ENCODE data around the gene ALDH3A2.
A peak's percentile ranks its signal among the peaks of the same experiment; 100 is the strongest.

Gene ALDH3A2

DNA sequence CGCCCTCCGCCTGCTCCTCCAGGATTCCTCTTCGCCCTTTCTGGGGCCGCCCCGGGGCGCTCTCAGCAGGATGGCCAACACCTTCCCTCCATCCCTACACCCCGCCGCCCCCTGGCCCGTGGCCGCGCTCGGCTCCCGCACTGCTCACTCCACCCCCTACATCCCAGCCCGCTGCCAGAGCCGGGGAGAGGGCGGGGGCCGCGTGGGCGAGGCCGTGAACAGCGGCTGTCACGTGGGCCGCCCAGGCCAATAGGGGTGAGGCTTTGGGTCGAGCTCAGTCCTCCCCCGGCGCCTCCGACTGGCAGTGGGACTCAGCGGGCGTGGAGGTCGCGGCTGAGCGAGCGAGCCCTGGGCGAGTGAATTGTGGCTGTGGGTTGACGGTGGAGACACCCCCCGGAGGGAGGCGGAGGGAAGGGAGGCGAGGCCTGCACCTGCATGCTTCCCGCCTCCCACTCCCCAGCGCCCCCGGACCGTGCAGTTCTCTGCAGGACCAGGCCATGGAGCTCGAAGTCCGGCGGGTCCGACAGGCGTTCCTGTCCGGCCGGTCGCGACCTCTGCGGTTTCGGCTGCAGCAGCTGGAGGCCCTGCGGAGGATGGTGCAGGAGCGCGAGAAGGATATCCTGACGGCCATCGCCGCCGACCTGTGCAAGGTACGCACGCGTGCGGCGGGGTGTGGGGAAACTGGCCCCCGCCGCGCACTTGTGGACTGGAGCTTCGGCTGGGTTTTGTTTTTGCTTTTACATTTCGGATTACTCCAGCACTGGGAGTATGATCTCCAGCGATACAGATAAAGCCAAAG, at the start of gene ALDH3A2:
ALDH3A2 (plus strand) TSS at position 277 of the 799 bp plus-strand sequence; CDS start at position 498, 221 bp downstream.
- Histone ChIP-seq H3K4me1 (ENCODE audit: control insufficient read depth, insufficient read depth, low read length) (peaks cover 33% of the 10 kb centered on the region), H3K4me3 (ENCODE audit: low read depth, low read length) (peak within 1 kb of the TSS; percentile 79), H3K9me3 (ENCODE audit: control insufficient read depth, insufficient read depth, low read depth, low read length) (peaks cover 13% of the 10 kb centered on the region; the same call in 1 of the 2 replicates), H3K9ac (ENCODE audit: low read length) (peak within 1 kb of the TSS; percentile 91), H3K27ac (ENCODE audit: low read depth, low read length) (peak within 1 kb of the TSS; percentile 78; the same call in 1 of the 2 replicates), H3K27me3 (ENCODE audit: control insufficient read depth, insufficient read depth, low read length) (no peaks in the 10 kb centered on the region), H3K36me3 (ENCODE audit: control insufficient read depth, insufficient read depth, low read length) (peaks cover 31% of the 10 kb centered on the region)

DNA sequence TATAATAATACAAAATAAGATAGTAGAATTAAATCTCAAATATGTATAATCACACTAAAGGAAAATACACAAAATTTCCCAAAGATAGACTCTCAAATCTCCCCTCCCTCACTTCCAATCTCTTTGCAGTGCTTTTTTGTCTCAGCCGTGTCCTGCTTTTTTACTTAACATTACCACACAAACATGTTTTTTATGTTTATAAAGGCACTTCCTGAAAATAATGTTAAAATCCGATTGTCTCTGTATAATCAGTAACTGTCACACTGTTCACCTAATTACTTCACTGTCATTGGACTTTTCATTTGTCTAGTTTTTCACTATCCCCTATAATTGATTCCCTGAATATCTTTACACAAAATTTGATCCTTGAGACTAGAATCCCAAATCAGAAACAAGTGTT, 38.2 kb upstream of the ALDH3A2 start:
- no peaks in the 10 kb centered on the region for H3K4me1 ChIP-seq (ENCODE audit: control insufficient read depth, insufficient read depth, low read length)
- H3K27ac ChIP-seq (ENCODE audit: low read depth, low read length) = no peak overlapping the region
- H3K9me3 ChIP-seq (ENCODE audit: control insufficient read depth, insufficient read depth, low read depth, low read length) = no peaks in the 10 kb centered on the region
- H3K36me3 ChIP-seq (ENCODE audit: control insufficient read depth, insufficient read depth, low read length) = no peaks in the 10 kb centered on the region
- H3K4me3 ChIP-seq (ENCODE audit: low read depth, low read length) = no peak overlapping the region
- no peak overlapping the region for H3K9ac ChIP-seq (ENCODE audit: low read length)
- H3K27me3 ChIP-seq (ENCODE audit: control insufficient read depth, insufficient read depth, low read length) = no peaks in the 10 kb centered on the region

DNA sequence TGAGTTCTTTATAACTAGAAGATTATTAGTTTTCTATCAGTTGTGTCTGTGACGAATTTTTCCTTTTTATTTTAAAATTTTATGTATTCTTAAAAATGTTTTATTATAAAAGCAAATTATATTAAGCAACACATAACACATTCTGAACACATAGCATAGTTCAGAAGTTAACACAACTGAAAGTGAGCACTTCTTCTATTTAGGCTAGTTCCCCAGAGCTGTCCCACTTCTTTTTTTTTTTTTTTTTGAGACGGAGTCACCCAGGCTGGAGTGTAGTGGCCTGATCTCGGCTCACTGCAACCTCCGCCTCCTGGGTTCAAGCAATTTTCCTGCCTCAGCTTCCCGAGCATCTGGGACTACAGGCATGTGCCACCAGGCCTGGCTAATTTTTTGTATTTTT, 37.7 kb upstream of the ALDH3A2 start:
- Histone ChIP-seq H3K27me3 (ENCODE audit: control insufficient read depth, insufficient read depth, low read length) (no peaks in the 10 kb centered on the region), H3K36me3 (ENCODE audit: control insufficient read depth, insufficient read depth, low read length) (no peaks in the 10 kb centered on the region), H3K9me3 (ENCODE audit: control insufficient read depth, insufficient read depth, low read depth, low read length) (no peaks in the 10 kb centered on the region), H3K4me3 (ENCODE audit: low read depth, low read length) (no peak overlapping the region), H3K9ac (ENCODE audit: low read length) (no peak overlapping the region), H3K4me1 (ENCODE audit: control insufficient read depth, insufficient read depth, low read length) (no peaks in the 10 kb centered on the region), H3K27ac (ENCODE audit: low read depth, low read length) (no peak overlapping the region)

DNA sequence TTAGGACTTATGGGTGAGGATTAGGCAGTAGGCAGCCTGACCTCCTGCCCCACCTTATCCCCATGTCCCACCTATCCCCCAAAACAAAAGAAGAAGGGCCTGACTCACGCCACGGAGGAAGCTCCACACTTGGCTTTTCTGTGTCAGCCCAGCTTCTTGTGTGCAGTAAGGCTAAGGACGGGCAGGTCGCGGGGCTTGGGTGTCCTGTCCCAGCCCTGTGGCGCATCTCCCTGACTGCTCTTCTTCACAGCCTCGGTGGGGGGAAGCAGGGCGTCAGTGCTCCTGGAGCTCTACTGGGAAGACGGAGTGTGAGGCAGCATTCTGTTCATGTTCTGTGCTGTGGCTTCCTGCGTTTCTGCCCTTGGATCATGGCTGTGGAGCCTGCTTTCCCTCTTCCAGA, 34.6 kb upstream of the ALDH3A2 start:
- no peak overlapping the region for H3K4me3 ChIP-seq (ENCODE audit: low read depth, low read length)
- H3K9ac ChIP-seq (ENCODE audit: low read length) = no peak overlapping the region
- H3K36me3 ChIP-seq (ENCODE audit: control insufficient read depth, insufficient read depth, low read length) = no peaks in the 10 kb centered on the region
- peaks cover 18% of the 10 kb centered on the region for H3K9me3 ChIP-seq (ENCODE audit: control insufficient read depth, insufficient read depth, low read depth, low read length)
- H3K4me1 ChIP-seq (ENCODE audit: control insufficient read depth, insufficient read depth, low read length) = no peaks in the 10 kb centered on the region
- H3K27ac ChIP-seq (ENCODE audit: low read depth, low read length) = no peak overlapping the region
- no peaks in the 10 kb centered on the region for H3K27me3 ChIP-seq (ENCODE audit: control insufficient read depth, insufficient read depth, low read length)

DNA sequence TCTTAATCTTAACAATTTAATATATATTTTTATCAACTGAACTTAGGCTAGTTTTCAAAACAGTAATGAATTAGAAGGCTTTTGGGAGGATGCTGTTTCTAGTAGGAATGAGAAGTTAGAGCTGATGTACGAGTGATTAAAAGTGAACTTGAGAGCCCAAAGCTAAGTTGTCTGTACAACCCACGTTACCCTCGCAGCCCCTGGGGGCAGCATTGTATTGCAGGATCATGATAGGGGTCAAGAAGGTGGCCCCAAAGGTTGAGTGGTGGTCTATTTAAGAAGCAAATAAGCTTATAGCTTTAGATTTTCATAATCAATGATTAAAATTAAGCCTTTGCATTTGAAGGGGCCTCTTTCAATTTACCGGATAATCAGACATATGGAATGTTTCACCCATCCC, 33.7 kb upstream of the ALDH3A2 start:
- no peaks in the 10 kb centered on the region for H3K27me3 ChIP-seq (ENCODE audit: control insufficient read depth, insufficient read depth, low read length)
- no peak overlapping the region for H3K27ac ChIP-seq (ENCODE audit: low read depth, low read length)
- no peak overlapping the region for H3K4me3 ChIP-seq (ENCODE audit: low read depth, low read length)
- no peaks in the 10 kb centered on the region for H3K36me3 ChIP-seq (ENCODE audit: control insufficient read depth, insufficient read depth, low read length)
- H3K9me3 ChIP-seq (ENCODE audit: control insufficient read depth, insufficient read depth, low read depth, low read length) = peaks cover 27% of the 10 kb centered on the region
- no peaks in the 10 kb centered on the region for H3K4me1 ChIP-seq (ENCODE audit: control insufficient read depth, insufficient read depth, low read length)
- no peak overlapping the region for H3K9ac ChIP-seq (ENCODE audit: low read length)

DNA sequence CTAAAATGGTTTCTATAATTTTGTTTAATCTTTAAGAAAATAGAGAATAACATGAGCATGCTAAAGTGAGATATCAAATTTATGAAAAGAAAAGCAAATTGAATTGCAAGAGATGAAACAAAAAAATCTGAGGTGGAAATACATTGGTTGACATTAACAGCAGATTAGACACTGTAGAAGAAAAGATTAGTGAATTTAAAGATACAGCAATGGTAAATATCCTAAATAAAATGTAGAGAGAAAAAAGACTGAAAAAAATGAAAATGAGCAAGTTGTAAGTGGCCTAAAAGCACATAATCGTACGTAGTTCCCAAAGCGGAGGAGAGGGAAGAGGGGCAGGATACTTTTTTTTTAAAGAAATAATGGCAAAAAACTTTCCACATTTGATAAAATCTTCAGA, 30.5 kb upstream of the ALDH3A2 start:
- H3K9me3 ChIP-seq (ENCODE audit: control insufficient read depth, insufficient read depth, low read depth, low read length) = peaks cover 44% of the 10 kb centered on the region
- H3K27me3 ChIP-seq (ENCODE audit: control insufficient read depth, insufficient read depth, low read length) = no peaks in the 10 kb centered on the region
- no peaks in the 10 kb centered on the region for H3K4me1 ChIP-seq (ENCODE audit: control insufficient read depth, insufficient read depth, low read length)
- no peak overlapping the region for H3K27ac ChIP-seq (ENCODE audit: low read depth, low read length)
- no peaks in the 10 kb centered on the region for H3K36me3 ChIP-seq (ENCODE audit: control insufficient read depth, insufficient read depth, low read length)
- no peak overlapping the region for H3K4me3 ChIP-seq (ENCODE audit: low read depth, low read length)
- H3K9ac ChIP-seq (ENCODE audit: low read length) = no peak overlapping the region

DNA sequence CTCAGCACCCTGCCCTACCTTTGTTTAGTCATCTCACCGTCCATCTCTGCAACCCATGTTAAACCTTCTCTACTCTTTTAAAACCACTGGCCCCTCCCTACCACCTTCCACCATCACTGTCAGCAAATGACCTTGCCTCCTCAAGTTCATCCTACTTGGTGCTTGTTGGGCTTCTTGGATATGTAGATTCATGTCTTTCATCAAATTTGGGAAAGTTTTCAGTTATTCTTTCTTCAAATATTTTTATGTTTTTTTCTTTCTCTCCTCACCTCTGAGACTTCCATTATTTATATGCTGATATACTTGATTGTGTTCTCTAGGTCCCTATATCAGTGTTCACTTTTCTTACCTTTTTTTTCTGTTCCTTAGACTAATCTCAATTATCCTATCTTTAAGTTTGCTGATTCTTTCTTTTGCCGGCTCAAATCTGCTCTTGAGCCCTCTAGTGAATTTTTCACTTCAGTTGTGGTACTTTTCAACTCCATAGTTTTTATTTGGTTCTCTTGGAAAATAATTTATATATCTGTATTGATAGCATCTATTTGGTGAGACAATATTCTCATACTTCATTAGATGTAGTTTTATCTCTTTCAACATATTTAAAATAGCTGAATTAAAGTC, 28.7 kb upstream of the ALDH3A2 start:
- H3K27ac ChIP-seq (ENCODE audit: low read depth, low read length) = no peak overlapping the region
- H3K9me3 ChIP-seq (ENCODE audit: control insufficient read depth, insufficient read depth, low read depth, low read length) = peaks cover 44% of the 10 kb centered on the region
- no peaks in the 10 kb centered on the region for H3K4me1 ChIP-seq (ENCODE audit: control insufficient read depth, insufficient read depth, low read length)
- no peaks in the 10 kb centered on the region for H3K36me3 ChIP-seq (ENCODE audit: control insufficient read depth, insufficient read depth, low read length)
- H3K9ac ChIP-seq (ENCODE audit: low read length) = no peak overlapping the region
- H3K4me3 ChIP-seq (ENCODE audit: low read depth, low read length) = no peak overlapping the region
- no peaks in the 10 kb centered on the region for H3K27me3 ChIP-seq (ENCODE audit: control insufficient read depth, insufficient read depth, low read length)

DNA sequence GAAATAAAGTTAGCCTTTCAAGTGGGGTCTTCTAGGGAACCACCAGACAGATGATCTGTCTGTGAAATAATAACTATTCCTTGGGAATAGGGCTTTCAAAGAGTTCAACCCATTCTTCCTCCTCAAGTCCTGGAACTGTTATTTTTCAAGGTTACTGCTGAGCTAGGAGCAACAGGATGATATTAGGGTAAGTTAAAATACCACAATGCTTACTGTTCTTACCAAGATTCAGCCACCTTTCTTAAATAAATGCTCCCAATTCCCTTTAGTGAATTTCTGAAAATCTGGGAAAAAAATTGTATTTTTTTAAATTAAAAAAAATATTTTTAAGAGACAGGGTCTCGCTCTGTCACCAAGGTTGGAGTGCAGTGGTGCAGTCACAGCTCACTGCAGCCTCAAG, 26.9 kb upstream of the ALDH3A2 start:
- H3K36me3 ChIP-seq (ENCODE audit: control insufficient read depth, insufficient read depth, low read length) = no peaks in the 10 kb centered on the region
- no peaks in the 10 kb centered on the region for H3K4me1 ChIP-seq (ENCODE audit: control insufficient read depth, insufficient read depth, low read length)
- no peak overlapping the region for H3K27ac ChIP-seq (ENCODE audit: low read depth, low read length)
- H3K9ac ChIP-seq (ENCODE audit: low read length) = no peak overlapping the region
- H3K4me3 ChIP-seq (ENCODE audit: low read depth, low read length) = no peak overlapping the region
- H3K9me3 ChIP-seq (ENCODE audit: control insufficient read depth, insufficient read depth, low read depth, low read length) = peaks cover 53% of the 10 kb centered on the region
- H3K27me3 ChIP-seq (ENCODE audit: control insufficient read depth, insufficient read depth, low read length) = no peaks in the 10 kb centered on the region

DNA sequence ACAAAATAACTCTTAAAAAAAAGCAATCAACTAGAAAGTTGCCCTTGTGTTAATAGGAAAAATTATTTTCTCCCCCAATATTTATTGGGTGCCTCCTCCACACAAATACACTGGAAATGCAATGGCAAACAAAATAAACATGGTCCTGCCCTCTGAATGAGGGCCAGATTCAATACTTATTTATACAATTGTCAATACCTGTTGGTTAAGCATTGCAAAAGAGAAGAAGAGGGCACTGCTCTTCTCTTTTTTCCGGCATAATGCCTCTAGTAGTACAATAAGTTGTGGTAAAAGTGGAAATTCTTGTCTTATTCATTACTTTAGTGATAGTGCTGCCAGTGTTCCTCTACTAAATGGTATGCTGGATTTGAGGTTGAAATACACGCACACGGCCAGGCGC, 22.5 kb upstream of the ALDH3A2 start:
- H3K4me3 ChIP-seq (ENCODE audit: low read depth, low read length) = no peak overlapping the region
- peaks cover 29% of the 10 kb centered on the region; the same call in 1 of the 2 replicates for H3K9me3 ChIP-seq (ENCODE audit: control insufficient read depth, insufficient read depth, low read depth, low read length)
- H3K4me1 ChIP-seq (ENCODE audit: control insufficient read depth, insufficient read depth, low read length) = no peaks in the 10 kb centered on the region
- no peak overlapping the region for H3K9ac ChIP-seq (ENCODE audit: low read length)
- H3K27ac ChIP-seq (ENCODE audit: low read depth, low read length) = no peak overlapping the region
- no peaks in the 10 kb centered on the region for H3K27me3 ChIP-seq (ENCODE audit: control insufficient read depth, insufficient read depth, low read length)
- H3K36me3 ChIP-seq (ENCODE audit: control insufficient read depth, insufficient read depth, low read length) = no peaks in the 10 kb centered on the region

DNA sequence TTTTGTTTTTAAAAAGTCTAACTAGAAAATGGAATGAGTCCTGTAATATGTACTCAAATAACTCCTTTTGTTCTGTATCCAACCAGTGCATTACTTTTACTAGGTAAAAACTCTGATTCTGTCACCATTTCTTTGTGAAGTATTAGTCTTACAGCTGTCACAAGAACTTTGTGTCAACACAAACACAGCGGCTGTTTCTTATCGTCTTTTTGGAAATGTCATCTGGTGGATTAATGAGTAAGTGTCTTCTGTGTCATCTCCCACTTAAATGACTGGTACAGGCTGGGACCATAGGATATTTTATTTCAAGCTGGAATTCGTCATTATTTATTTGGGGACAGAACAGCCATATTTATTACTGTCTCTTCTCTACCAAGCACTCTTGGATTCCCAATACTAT, 19.1 kb upstream of the ALDH3A2 start:
- Histone ChIP-seq H3K27ac (ENCODE audit: low read depth, low read length) (no peak overlapping the region), H3K36me3 (ENCODE audit: control insufficient read depth, insufficient read depth, low read length) (no peaks in the 10 kb centered on the region), H3K4me3 (ENCODE audit: low read depth, low read length) (no peak overlapping the region), H3K9ac (ENCODE audit: low read length) (no peak overlapping the region), H3K4me1 (ENCODE audit: control insufficient read depth, insufficient read depth, low read length) (no peaks in the 10 kb centered on the region), H3K9me3 (ENCODE audit: control insufficient read depth, insufficient read depth, low read depth, low read length) (peaks cover 24% of the 10 kb centered on the region; the same call in 1 of the 2 replicates), H3K27me3 (ENCODE audit: control insufficient read depth, insufficient read depth, low read length) (no peaks in the 10 kb centered on the region)

DNA sequence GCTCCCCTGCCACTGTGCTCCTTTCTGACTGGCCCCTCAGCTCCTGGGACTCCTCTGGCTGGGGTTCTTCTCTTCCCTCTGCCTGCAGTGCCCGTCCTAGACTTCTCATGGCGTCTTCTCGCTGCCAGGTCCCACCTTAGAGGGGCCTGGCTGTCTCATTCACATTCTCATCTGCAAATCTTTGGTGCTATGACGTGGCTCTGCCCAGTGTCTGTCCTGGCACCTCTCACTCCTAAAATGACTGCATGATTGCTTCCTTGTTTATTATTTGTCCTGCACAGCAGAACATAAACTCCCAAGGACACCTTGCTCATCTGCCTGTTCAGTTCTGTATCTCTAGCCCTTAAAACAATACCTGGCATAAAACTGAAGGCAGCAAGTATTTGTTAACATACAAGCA, 18.5 kb upstream of the ALDH3A2 start:
- Histone ChIP-seq H3K36me3 (ENCODE audit: control insufficient read depth, insufficient read depth, low read length) (no peaks in the 10 kb centered on the region), H3K4me3 (ENCODE audit: low read depth, low read length) (no peak overlapping the region), H3K4me1 (ENCODE audit: control insufficient read depth, insufficient read depth, low read length) (no peaks in the 10 kb centered on the region), H3K27ac (ENCODE audit: low read depth, low read length) (no peak overlapping the region), H3K9ac (ENCODE audit: low read length) (no peak overlapping the region), H3K9me3 (ENCODE audit: control insufficient read depth, insufficient read depth, low read depth, low read length) (peaks cover 24% of the 10 kb centered on the region; the same call in 1 of the 2 replicates), H3K27me3 (ENCODE audit: control insufficient read depth, insufficient read depth, low read length) (no peaks in the 10 kb centered on the region)

Data from HUES6 (cell line).